ENCODE data around the gene KIAA1614. TPM values are rescaled to one million over a fixed set of nuclear protein-coding genes. Genes with fewer than 3 reads are reported as not detected.
A peak's percentile ranks its signal among the peaks of the same experiment; 100 is the strongest.

KIAA1614 gene
- total RNA-seq, 1 experiment from 2014 or later, result 3.3 TPM

DNA sequence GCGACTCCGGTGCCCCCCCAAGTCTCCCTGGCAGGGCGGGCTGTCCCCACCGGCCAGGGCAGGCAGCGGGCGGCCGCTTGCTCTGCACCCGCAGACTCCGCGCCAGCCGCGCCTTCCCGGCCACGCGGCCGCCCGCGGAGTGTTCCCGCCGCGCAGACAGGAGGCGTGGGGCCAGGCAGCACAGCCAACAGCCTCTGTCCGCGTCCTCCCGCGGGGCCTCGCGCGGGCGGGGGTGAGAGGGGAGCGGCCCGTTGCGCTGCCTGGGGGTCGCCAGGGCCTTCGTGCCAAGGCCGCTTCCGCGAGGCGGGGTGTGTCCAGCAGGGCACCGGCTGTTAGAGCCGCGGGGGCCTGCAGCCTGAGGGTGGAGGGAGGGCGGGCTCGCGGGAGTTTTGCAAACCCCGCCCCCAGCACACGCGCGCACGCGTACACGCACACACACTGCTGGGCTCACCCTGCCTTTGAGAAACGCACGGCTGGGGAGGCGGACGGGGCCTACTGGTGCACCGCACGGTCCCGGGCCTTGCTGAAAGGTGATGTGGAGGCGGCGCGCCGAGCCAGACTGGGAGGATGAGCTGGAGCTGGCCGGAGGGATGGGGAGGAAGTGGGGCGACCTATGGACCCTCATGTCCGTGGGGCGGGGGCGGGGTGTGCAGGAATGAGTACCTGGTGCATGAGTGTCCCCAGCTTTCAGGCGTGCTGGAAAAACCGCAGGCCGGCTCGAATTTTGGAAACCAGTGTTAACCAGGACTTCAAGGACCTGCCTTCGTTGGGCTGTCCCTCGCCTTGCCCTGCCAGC is 41.5 kb downstream of the KIAA1614 start:
- ChIA-PET POLR2A (interaction anchor here (0.6 kb wide), 1 partner anchor 533 kb away, joined by 3 read pairs; no protein-coding TSS in a partner anchor), CTCF (interaction anchor here (0.6 to 1.8 kb wide), 4 partner anchors 31 to 79 kb away, joined by 3 to 11 read pairs (median 4); no protein-coding TSS in a partner anchor)
- DNase-seq (ENCODE audit: low spot score) (peak; percentile 31), ATAC-seq (peak; percentile 18)
- H3K4me1 Mint-ChIP-seq, result peaks cover 17% of the 10 kb centered on the region
- H3K9me3 Mint-ChIP-seq, result peaks cover 4% of the 10 kb centered on the region
- no peak overlapping the region; the same call in 1 of the 2 replicates for H3K4me3 Mint-ChIP-seq
- peak overlapping the region; percentile 43; the same call in 1 of the 2 replicates for H3K27ac Mint-ChIP-seq
- H3K27me3 Mint-ChIP-seq (ENCODE audit: low read depth), result no peaks in the 10 kb centered on the region
- H3K36me3 Mint-ChIP-seq, result peaks cover 17% of the 10 kb centered on the region
- TF ChIP-seq GTF2I (CRISPR knock-in tag; conservative IDR thresholded peaks at IDR 0.05), result no peak
- TF ChIP-seq EMX1 (CRISPR knock-in tag; IDR thresholded peaks at IDR 0.05), result no peak
- no peak for TF ChIP-seq TP53 (CRISPR knock-in tag; IDR thresholded peaks at IDR 0.05)
- no peak for TF ChIP-seq ZBTB21 (CRISPR knock-in tag; IDR thresholded peaks at IDR 0.05; ENCODE audit: borderline replicate concordance)
- no peak for TF ChIP-seq ATF6 (CRISPR knock-in tag; IDR thresholded peaks at IDR 0.05)
- TF ChIP-seq, protein P1, sequence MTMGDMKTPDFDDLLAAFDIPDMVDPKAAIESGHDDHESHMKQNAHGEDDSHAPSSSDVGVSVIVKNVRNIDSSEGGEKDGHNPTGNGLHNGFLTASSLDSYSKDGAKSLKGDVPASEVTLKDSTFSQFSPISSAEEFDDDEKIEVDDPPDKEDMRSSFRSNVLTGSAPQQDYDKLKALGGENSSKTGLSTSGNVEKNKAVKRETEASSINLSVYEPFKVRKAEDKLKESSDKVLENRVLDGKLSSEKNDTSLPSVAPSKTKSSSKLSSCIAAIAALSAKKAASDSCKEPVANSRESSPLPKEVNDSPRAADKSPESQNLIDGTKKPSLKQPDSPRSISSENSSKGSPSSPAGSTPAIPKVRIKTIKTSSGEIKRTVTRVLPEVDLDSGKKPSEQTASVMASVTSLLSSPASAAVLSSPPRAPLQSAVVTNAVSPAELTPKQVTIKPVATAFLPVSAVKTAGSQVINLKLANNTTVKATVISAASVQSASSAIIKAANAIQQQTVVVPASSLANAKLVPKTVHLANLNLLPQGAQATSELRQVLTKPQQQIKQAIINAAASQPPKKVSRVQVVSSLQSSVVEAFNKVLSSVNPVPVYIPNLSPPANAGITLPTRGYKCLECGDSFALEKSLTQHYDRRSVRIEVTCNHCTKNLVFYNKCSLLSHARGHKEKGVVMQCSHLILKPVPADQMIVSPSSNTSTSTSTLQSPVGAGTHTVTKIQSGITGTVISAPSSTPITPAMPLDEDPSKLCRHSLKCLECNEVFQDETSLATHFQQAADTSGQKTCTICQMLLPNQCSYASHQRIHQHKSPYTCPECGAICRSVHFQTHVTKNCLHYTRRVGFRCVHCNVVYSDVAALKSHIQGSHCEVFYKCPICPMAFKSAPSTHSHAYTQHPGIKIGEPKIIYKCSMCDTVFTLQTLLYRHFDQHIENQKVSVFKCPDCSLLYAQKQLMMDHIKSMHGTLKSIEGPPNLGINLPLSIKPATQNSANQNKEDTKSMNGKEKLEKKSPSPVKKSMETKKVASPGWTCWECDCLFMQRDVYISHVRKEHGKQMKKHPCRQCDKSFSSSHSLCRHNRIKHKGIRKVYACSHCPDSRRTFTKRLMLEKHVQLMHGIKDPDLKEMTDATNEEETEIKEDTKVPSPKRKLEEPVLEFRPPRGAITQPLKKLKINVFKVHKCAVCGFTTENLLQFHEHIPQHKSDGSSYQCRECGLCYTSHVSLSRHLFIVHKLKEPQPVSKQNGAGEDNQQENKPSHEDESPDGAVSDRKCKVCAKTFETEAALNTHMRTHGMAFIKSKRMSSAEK (CRISPR knock-in tag; IDR thresholded peaks at IDR 0.05; ENCODE audit: borderline replicate concordance), result no peak
- no peak for TF ChIP-seq HMGA2 (CRISPR knock-in tag; IDR thresholded peaks at IDR 0.05)
- TF ChIP-seq FOXJ3 (CRISPR knock-in tag; IDR thresholded peaks at IDR 0.05; ENCODE audit: borderline replicate concordance), result no peak

- Mint-ChIP-seq H3K27ac (peak overlapping the region; percentile 43; the same call in 1 of the 2 replicates), H3K9me3 (peaks cover 9% of the 10 kb centered on the region), H3K36me3 (peaks cover 22% of the 10 kb centered on the region), H3K4me1 (peaks cover 15% of the 10 kb centered on the region), H3K4me3 (no peak overlapping the region; the same call in 1 of the 2 replicates), H3K27me3 (ENCODE audit: low read depth) (no peaks in the 10 kb centered on the region)
- ChIA-PET POLR2A (interaction anchor here (0.6 kb wide), 1 partner anchor 534 kb away, joined by 3 read pairs; no protein-coding TSS in a partner anchor), CTCF (interaction anchor here (0.6 to 1.1 kb wide), 3 partner anchors 31 to 78 kb away, joined by 3 to 4 read pairs (median 4); no protein-coding TSS in a partner anchor)
- no peak for ATAC-seq
- DNase-seq (ENCODE audit: low spot score), result no peak
- TF ChIP-seq ZNF512 (CRISPR knock-in tag; IDR thresholded peaks at IDR 0.05; ENCODE audit: borderline replicate concordance) (no peak), USF2 (CRISPR knock-in tag; IDR thresholded peaks at IDR 0.05) (no peak), NR2C2 (CRISPR knock-in tag; IDR thresholded peaks at IDR 0.05) (no peak), MYBL2 (CRISPR knock-in tag; IDR thresholded peaks at IDR 0.05) (no peak), ZMAT4 (CRISPR knock-in tag; IDR thresholded peaks at IDR 0.05) (no peak), ZNF396 (CRISPR knock-in tag; IDR thresholded peaks at IDR 0.05; ENCODE audit: borderline replicate concordance) (no peak), ZNF416 (CRISPR knock-in tag; IDR thresholded peaks at IDR 0.05) (no peak), CTCF (IDR thresholded peaks at IDR 0.05) (no peak), GTF2I (CRISPR knock-in tag; conservative IDR thresholded peaks at IDR 0.05) (no peak), ZBTB21 (CRISPR knock-in tag; IDR thresholded peaks at IDR 0.05; ENCODE audit: borderline replicate concordance) (no peak)
- TF ChIP-seq, protein P2, sequence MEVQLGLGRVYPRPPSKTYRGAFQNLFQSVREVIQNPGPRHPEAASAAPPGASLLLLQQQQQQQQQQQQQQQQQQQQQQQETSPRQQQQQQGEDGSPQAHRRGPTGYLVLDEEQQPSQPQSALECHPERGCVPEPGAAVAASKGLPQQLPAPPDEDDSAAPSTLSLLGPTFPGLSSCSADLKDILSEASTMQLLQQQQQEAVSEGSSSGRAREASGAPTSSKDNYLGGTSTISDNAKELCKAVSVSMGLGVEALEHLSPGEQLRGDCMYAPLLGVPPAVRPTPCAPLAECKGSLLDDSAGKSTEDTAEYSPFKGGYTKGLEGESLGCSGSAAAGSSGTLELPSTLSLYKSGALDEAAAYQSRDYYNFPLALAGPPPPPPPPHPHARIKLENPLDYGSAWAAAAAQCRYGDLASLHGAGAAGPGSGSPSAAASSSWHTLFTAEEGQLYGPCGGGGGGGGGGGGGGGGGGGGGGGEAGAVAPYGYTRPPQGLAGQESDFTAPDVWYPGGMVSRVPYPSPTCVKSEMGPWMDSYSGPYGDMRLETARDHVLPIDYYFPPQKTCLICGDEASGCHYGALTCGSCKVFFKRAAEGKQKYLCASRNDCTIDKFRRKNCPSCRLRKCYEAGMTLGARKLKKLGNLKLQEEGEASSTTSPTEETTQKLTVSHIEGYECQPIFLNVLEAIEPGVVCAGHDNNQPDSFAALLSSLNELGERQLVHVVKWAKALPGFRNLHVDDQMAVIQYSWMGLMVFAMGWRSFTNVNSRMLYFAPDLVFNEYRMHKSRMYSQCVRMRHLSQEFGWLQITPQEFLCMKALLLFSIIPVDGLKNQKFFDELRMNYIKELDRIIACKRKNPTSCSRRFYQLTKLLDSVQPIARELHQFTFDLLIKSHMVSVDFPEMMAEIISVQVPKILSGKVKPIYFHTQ (CRISPR knock-in tag; IDR thresholded peaks at IDR 0.05), result no peak
- TF ChIP-seq, protein P3, sequence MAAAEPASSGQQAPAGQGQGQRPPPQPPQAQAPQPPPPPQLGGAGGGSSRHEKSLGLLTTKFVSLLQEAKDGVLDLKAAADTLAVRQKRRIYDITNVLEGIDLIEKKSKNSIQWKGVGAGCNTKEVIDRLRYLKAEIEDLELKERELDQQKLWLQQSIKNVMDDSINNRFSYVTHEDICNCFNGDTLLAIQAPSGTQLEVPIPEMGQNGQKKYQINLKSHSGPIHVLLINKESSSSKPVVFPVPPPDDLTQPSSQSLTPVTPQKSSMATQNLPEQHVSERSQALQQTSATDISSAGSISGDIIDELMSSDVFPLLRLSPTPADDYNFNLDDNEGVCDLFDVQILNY (CRISPR knock-in tag; IDR thresholded peaks at IDR 0.05), result no peak
Measured at GRCh38 chr1:180954801-180955165, 42.1 kb downstream of the KIAA1614 start.
